ENCODE measurements around the gene SDK1. TPM values are rescaled to one million over a fixed set of nuclear protein-coding genes. Genes with fewer than 3 reads are reported as not detected.

The SDK1 gene
- total and polyA plus RNA-seq, 2 of the 8 experiments (the other 6 are each of a cell fraction or from before 2014, with no cell fraction given), result 3.3 to 7.2 TPM

DNA sequence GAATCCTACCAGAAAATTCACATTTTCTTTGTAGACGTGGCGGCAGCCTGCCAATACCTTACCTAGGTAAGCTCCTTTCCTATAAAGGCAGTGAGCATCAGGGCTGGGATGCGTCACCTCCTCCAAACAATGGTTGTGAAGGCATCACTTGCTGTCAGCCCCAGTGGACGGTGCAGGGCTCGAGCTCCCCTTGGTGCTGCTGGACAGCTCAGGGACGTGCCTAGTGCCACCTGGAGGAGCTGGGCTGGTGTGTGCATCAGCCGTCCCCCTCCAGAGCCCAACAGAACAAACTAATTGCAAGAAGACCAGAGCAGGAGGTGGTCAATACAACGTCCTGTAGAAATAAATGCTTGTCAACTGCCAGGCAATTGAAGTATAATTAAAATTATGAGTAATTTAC is 863.5 kb downstream of the SDK1 start:
- Histone ChIP-seq H3K23ac (ENCODE audit: insufficient read length) (no peak overlapping the region), H3K27me3 (replicated peaks in 1 of 4; ENCODE audit: control insufficient read depth in 3 of 4, extremely low read depth in 1 of 4, insufficient read depth in 3 of 4, low read length in 3 of 4) (no peaks in the 10 kb centered on the region), H3K18ac (ENCODE audit: extremely low read depth, low read length) (no peak overlapping the region), H2BK15ac (ENCODE audit: low read length) (no peak overlapping the region), H3K23me2 (ENCODE audit: low read depth, low read length) (no peaks in the 10 kb centered on the region), H3K14ac (ENCODE audit: insufficient read length) (no peak overlapping the region), H3K4me2 (ENCODE audit: insufficient read depth in 1 of 2, low read depth in 2 of 2, low read length in 2 of 2) (no peak overlapping the region), H4K8ac (ENCODE audit: extremely low read depth, insufficient read depth, low read length) (no peak overlapping the region), H3K4ac (replicated peaks; ENCODE audit: insufficient read length, low read depth, low read length) (no peak overlapping the region), H3K4me1 (replicated peaks in 1 of 4; ENCODE audit: control insufficient read depth in 3 of 4, insufficient read depth in 4 of 4, low read length in 3 of 4) (peaks cover 0 to 6% (median 3%) of the 10 kb centered on the region in 4 experiments; a peak in 2 of 7 replicates), H4K91ac (replicated peaks; ENCODE audit: insufficient read length, low read length) (no peak overlapping the region), H2BK5ac (ENCODE audit: low read depth, low read length) (no peak overlapping the region), H2AK5ac (ENCODE audit: low read depth, low read length) (no peak overlapping the region), H3K4me3 (ENCODE audit: extremely low read depth in 1 of 4, insufficient read depth in 2 of 4, low read depth in 3 of 4, low read length in 4 of 4) (no peak overlapping the region), H3K27ac (ENCODE audit: low read depth, low read length) (no peak overlapping the region), H3K56ac (replicated peaks; ENCODE audit: insufficient read length, low read depth, low read length) (no peak overlapping the region), H2BK120ac (replicated peaks; ENCODE audit: low read depth, low read length) (no peak overlapping the region), H4K5ac (ENCODE audit: insufficient read length, low read depth, low read length) (no peak overlapping the region), H2BK20ac (ENCODE audit: low read length) (no peak overlapping the region), H4K20me1 (replicated peaks in 1 of 2; ENCODE audit: control insufficient read depth in 1 of 2, insufficient read depth in 2 of 2, low read length in 2 of 2) (no peaks in the 10 kb centered on the region), H2BK12ac (ENCODE audit: low read depth, low read length) (no peak overlapping the region), H2AFZ (ENCODE audit: low read length) (no peak overlapping the region), H3K36me3 (ENCODE audit: control insufficient read depth in 2 of 4, insufficient read depth in 4 of 4, low read length in 3 of 4) (no peaks in the 10 kb centered on the region), H3K79me1 (ENCODE audit: low read depth, low read length) (no peaks in the 10 kb centered on the region), H3K9ac (replicated peaks in 1 of 4; ENCODE audit: extremely low read depth in 1 of 4, low read depth in 3 of 4, low read length in 3 of 4) (no peak overlapping the region), H3K79me2 (ENCODE audit: control insufficient read depth in 1 of 2, insufficient read depth in 2 of 2, low read length in 2 of 2) (no peaks in the 10 kb centered on the region), H3K9me3 (ENCODE audit: insufficient read depth in 2 of 2, low read depth in 1 of 2, low read length in 1 of 2) (no peaks in the 10 kb centered on the region)
- FAIRE-seq (no peak), DNase-seq (ENCODE audit: low read depth in 1 of 2, low spot score in 2 of 2) (no peak)
- POLR2A ChIA-PET (ENCODE audit: partially characterized antibody), result no interaction called here
- TF ChIP-seq CHD1 (IDR thresholded peaks at IDR 0.05; ENCODE audit: low read depth, low read length), result no peak
- no peak for TF ChIP-seq SP4 (IDR thresholded peaks at IDR 0.05; ENCODE audit: low read length)
- TF ChIP-seq BCL11A (IDR thresholded peaks at IDR 0.05; ENCODE audit: low read depth in 2 of 2, low read length in 2 of 2), result no peak
- TF ChIP-seq EGR1 (IDR thresholded peaks at IDR 0.05; ENCODE audit: borderline replicate concordance, low read depth, low read length), result no peak
- TF ChIP-seq NRF1 (IDR thresholded peaks at IDR 0.05; ENCODE audit: low read depth, low read length), result no peak
- TF ChIP-seq ASH2L (IDR thresholded peaks at IDR 0.05; ENCODE audit: low read length), result no peak
- TF ChIP-seq TEAD4 (IDR thresholded peaks at IDR 0.05; ENCODE audit: low read depth, low read length), result no peak
- TF ChIP-seq PHF8 (conservative IDR thresholded peaks at IDR 0.05; ENCODE audit: low read depth, low read length), result no peak
- TF ChIP-seq, protein P1, sequence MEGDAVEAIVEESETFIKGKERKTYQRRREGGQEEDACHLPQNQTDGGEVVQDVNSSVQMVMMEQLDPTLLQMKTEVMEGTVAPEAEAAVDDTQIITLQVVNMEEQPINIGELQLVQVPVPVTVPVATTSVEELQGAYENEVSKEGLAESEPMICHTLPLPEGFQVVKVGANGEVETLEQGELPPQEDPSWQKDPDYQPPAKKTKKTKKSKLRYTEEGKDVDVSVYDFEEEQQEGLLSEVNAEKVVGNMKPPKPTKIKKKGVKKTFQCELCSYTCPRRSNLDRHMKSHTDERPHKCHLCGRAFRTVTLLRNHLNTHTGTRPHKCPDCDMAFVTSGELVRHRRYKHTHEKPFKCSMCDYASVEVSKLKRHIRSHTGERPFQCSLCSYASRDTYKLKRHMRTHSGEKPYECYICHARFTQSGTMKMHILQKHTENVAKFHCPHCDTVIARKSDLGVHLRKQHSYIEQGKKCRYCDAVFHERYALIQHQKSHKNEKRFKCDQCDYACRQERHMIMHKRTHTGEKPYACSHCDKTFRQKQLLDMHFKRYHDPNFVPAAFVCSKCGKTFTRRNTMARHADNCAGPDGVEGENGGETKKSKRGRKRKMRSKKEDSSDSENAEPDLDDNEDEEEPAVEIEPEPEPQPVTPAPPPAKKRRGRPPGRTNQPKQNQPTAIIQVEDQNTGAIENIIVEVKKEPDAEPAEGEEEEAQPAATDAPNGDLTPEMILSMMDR (IDR thresholded peaks at IDR 0.05; ENCODE audit: control extremely low read depth in 1 of 3, insufficient read depth in 1 of 3, low read depth in 1 of 3, low read length in 3 of 3), result peak in 1 of 3 experiments; percentile 23; a peak in 2 of 4 replicates
- 93% methylated on average over 8 of the region's 8 CpGs; no CpG with 5 or more reads in 1 of the 2 experiments for WGBS, 2 experiments (ENCODE audit: extremely low coverage in 1 of 2, insufficient coverage in 1 of 2, insufficient read length in 1 of 2, insufficient replicate concordance in 2 of 2, low coverage in 1 of 2, low lambda C conversion rate in 2 of 2, missing lambda C conversion rate in 1 of 2)
- CTCF ChIA-PET (ENCODE audit: partially characterized antibody), result interaction anchor here (1.0 to 2.6 kb wide), 5 partner anchors 9 to 112 kb away, joined by 3 to 10 read pairs (median 3); no protein-coding TSS in a partner anchor
